Osteoblast (primary cell): ENCODE data around the gene CFAP77. TPM values are rescaled to one million over a fixed set of nuclear protein-coding genes. Genes with fewer than 3 reads are reported as not detected.
A peak's percentile ranks its signal among the peaks of the same experiment; 100 is the strongest.
"Not testable (repeated sequence)": the region's sequence is repeated elsewhere in the genome, so short reads cannot be mapped to it uniquely, and the experiment has no call there.

Experiments used
- DNase-seq: peaks from one replicate; pipeline ENCODE4 v3.0.0; 2011; ENCODE audit warnings: low spot score, mixed read lengths; ENCODE audit not compliant: insufficient read length; ENCODE audit errors: missing footprints
- H2AFZ ChIP-seq: 2 replicates; pipeline ENCODE4 v1.6.0; 2011; ENCODE audit warnings: mild to moderate bottlenecking, low read length
- H3K27ac ChIP-seq: 2 replicates; pipeline ENCODE4 v1.5.1; 2011; ENCODE audit warnings: mild to moderate bottlenecking, low read depth, low read length, moderate library complexity
- H3K27me3 ChIP-seq: 2 replicates; pipeline ENCODE4 v1.6.0; 2012; ENCODE audit warnings: mild to moderate bottlenecking, control low read depth, inconsistent platforms, low read length, moderate library complexity; ENCODE audit not compliant: insufficient read depth
- H3K36me3 ChIP-seq: 2 replicates; pipeline ENCODE4 v1.5.1; 2011; ENCODE audit warnings: mild to moderate bottlenecking, low read length, control low read depth, moderate library complexity; ENCODE audit not compliant: insufficient read depth
- H3K4me1 ChIP-seq: 2 replicates; pipeline ENCODE4 v1.5.1; 2011; ENCODE audit warnings: mild to moderate bottlenecking, low read length, control low read depth, moderate library complexity; ENCODE audit not compliant: insufficient read depth
- H3K4me2 ChIP-seq: 2 replicates; pipeline ENCODE4 v1.6.0; 2011; ENCODE audit warnings: mild to moderate bottlenecking, low read length; ENCODE audit not compliant: insufficient read depth
- H3K4me3 ChIP-seq: fragments of 200-600 bp; sonication (generic); 3 replicates; pipeline ENCODE4 v1.5.1; 2012; ENCODE audit warnings: mild to moderate bottlenecking, low read length, inconsistent platforms; ENCODE audit not compliant: insufficient read depth
- H3K79me2 ChIP-seq: 2 replicates; pipeline ENCODE4 v1.6.0; 2012; ENCODE audit warnings: mild to moderate bottlenecking, low read length, control low read depth, inconsistent platforms; ENCODE audit not compliant: insufficient read depth
- H3K9me3 ChIP-seq: 2 replicates; pipeline ENCODE4 v1.5.1; 2011; ENCODE audit warnings: low read depth, low read length, control low read depth
- H4K20me1 ChIP-seq: 2 replicates; pipeline ENCODE4 v1.6.0; 2012; ENCODE audit warnings: mild to moderate bottlenecking, low read length, control low read depth; ENCODE audit not compliant: insufficient read depth
- total RNA-seq: library from RNA; depleted of rRNA; stranded (reverse); fragments of >200 nt; gene quantifications from 2 replicates; pipeline ENCODE4 v1.2.3, GENCODE V29; 2012
- TF ChIP-seq, protein P1 (sequence below): IDR thresholded peaks from 2 replicates; pipeline ENCODE4 v1.5.1; 2011; ENCODE audit warnings: mild to moderate bottlenecking, low read depth, low read length, moderate library complexity; ENCODE audit errors: extremely low read depth

CFAP77 gene
- total RNA-seq, 1 donor: 0.36 TPM

- no peak overlapping the region for H3K4me3 ChIP-seq
- H3K36me3 ChIP-seq: no peaks in the 10 kb centered on the region
- no peak overlapping the region for H2AFZ ChIP-seq
- TF ChIP-seq, protein P1, sequence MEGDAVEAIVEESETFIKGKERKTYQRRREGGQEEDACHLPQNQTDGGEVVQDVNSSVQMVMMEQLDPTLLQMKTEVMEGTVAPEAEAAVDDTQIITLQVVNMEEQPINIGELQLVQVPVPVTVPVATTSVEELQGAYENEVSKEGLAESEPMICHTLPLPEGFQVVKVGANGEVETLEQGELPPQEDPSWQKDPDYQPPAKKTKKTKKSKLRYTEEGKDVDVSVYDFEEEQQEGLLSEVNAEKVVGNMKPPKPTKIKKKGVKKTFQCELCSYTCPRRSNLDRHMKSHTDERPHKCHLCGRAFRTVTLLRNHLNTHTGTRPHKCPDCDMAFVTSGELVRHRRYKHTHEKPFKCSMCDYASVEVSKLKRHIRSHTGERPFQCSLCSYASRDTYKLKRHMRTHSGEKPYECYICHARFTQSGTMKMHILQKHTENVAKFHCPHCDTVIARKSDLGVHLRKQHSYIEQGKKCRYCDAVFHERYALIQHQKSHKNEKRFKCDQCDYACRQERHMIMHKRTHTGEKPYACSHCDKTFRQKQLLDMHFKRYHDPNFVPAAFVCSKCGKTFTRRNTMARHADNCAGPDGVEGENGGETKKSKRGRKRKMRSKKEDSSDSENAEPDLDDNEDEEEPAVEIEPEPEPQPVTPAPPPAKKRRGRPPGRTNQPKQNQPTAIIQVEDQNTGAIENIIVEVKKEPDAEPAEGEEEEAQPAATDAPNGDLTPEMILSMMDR: no peak
- no peaks in the 10 kb centered on the region for H4K20me1 ChIP-seq
- no peak overlapping the region for H3K4me2 ChIP-seq
- no peak overlapping the region for H3K27ac ChIP-seq
- H3K4me1 ChIP-seq: no peaks in the 10 kb centered on the region
- no peaks in the 10 kb centered on the region for H3K79me2 ChIP-seq
- no peak for DNase-seq
- H3K27me3 ChIP-seq: no peaks in the 10 kb centered on the region
- no peaks in the 10 kb centered on the region for H3K9me3 ChIP-seq
Measured at GRCh38 chr9:132367613-132368313, 42.2 kb upstream of the CFAP77 start.

DNA sequence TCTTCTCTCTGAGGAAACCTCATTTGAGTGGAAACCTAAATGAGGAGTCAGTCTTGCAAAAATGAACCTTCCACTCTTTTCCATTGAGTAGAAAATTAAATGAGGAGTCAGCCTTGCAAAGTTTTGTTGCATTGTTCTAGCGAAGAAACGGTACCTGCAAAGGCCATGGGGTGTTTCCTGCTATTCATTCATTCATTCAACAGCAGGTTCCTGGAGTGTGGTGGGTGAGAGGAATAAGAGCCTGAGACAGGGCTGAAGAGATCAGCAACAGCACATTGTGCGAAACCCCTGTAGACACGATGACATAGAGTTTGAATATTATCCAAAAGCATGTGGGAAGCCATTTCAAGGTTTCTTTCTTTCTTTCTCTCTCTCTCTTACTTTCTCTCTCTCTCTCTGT, 40.6 kb upstream of the CFAP77 start:
- Histone ChIP-seq H3K36me3 (no peaks in the 10 kb centered on the region), H3K4me2 (no peak overlapping the region), H2AFZ (no peak overlapping the region), H4K20me1 (no peaks in the 10 kb centered on the region), H3K27me3 (no peaks in the 10 kb centered on the region), H3K79me2 (no peaks in the 10 kb centered on the region), H3K4me3 (no peak overlapping the region), H3K9me3 (no peaks in the 10 kb centered on the region), H3K4me1 (no peaks in the 10 kb centered on the region), H3K27ac (no peak overlapping the region)
- DNase-seq: peak; percentile 75
- TF ChIP-seq, protein P1: no peak

GRCh38 chr9:132370592-132370991, 39.4 kb upstream of the CFAP77 start:
- TF ChIP-seq, protein P1: no peak
- Histone ChIP-seq H3K27ac (no peak overlapping the region), H3K36me3 (no peaks in the 10 kb centered on the region), H4K20me1 (no peaks in the 10 kb centered on the region), H3K27me3 (no peaks in the 10 kb centered on the region), H3K4me3 (no peak overlapping the region), H3K4me2 (no peak overlapping the region), H3K79me2 (no peaks in the 10 kb centered on the region), H3K9me3 (no peaks in the 10 kb centered on the region), H2AFZ (no peak overlapping the region), H3K4me1 (no peaks in the 10 kb centered on the region)
- no peak for DNase-seq

- Histone ChIP-seq H3K79me2 (no peaks in the 10 kb centered on the region), H3K27ac (no peak overlapping the region), H3K36me3 (peaks cover 12% of the 10 kb centered on the region), H2AFZ (no peak overlapping the region), H4K20me1 (no peaks in the 10 kb centered on the region), H3K4me1 (no peaks in the 10 kb centered on the region), H3K4me2 (no peak overlapping the region), H3K27me3 (no peaks in the 10 kb centered on the region), H3K9me3 (no peaks in the 10 kb centered on the region), H3K4me3 (no peak overlapping the region)
- TF ChIP-seq, protein P1: no peak
- DNase-seq: no peak
Measured at GRCh38 chr9:132372177-132373095, 37.6 kb upstream of the CFAP77 start.

DNA sequence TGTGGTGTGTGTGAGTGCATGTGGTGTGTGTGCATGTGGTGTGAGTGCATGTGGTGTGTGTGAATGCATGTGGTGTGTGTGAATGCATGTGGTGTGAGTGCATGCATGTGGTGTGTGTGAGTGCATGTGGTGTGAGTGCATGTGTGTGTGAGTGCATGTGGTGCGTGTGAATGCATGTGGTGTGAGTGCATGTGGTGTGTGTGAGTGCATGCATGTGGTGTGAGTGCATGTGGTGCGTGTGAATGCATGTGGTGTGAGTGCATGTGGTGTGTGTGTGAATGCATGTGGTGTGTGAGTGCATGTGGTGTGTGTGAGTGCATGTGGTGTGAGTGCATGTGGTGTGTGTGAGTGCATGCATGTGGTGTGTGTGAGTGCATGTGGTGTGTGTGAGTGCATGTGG, 32.2 kb upstream of the CFAP77 start:
- H3K36me3 ChIP-seq: peaks cover 25% of the 10 kb centered on the region
- DNase-seq, H4K20me1 ChIP-seq, H3K4me3 ChIP-seq, H3K27ac ChIP-seq, H3K79me2 ChIP-seq, H3K27me3 ChIP-seq, H3K4me2 ChIP-seq, H2AFZ ChIP-seq, H3K4me1 ChIP-seq, H3K9me3 ChIP-seq: not testable (repeated sequence)
